NT2/D1 (cell line): ENCODE results near the gene OLFM3.

Experiments
- DNase-seq: peaks from one replicate; pipeline ENCODE4 v3.0.0-alpha.2; 2011; ENCODE audit warnings: low read depth, low spot score
- H3K27me3 ChIP-seq: 2 replicates; pipeline ENCODE4 v1.6.0; 2011; ENCODE audit warnings: mild to moderate bottlenecking; ENCODE audit not compliant: insufficient read length, insufficient read depth
- H3K36me3 ChIP-seq: 2 replicates; pipeline ENCODE4 v1.6.1; 2011; ENCODE audit warnings: mild to moderate bottlenecking, low read length, mixed read lengths; ENCODE audit not compliant: insufficient read depth, insufficient read length
- H3K4me1 ChIP-seq: 2 replicates; pipeline ENCODE4 v1.5.1; 2011; ENCODE audit not compliant: insufficient read depth, insufficient read length
- H3K4me3 ChIP-seq: 2 replicates; pipeline ENCODE4 v1.5.1; 2011; ENCODE audit warnings: low read depth; ENCODE audit not compliant: insufficient read length
- H3K9ac ChIP-seq: 2 replicates; pipeline ENCODE4 v1.6.0; 2011; ENCODE audit warnings: low read depth; ENCODE audit not compliant: insufficient read length
- H3K9me3 ChIP-seq: 2 replicates; pipeline ENCODE4 v1.5.1; 2011; ENCODE audit warnings: mild to moderate bottlenecking, low read length; ENCODE audit not compliant: insufficient read depth
- SUZ12 ChIP-seq: IDR thresholded peaks from 2 replicates; pipeline ENCODE4 v1.6.1; 2011; ENCODE audit not compliant: insufficient read length, insufficient read depth; ENCODE audit errors: extremely low read depth
- YY1 ChIP-seq: IDR thresholded peaks from 2 replicates; pipeline ENCODE4 v1.6.1; 2011; ENCODE audit not compliant: insufficient read length, insufficient read depth
- ZNF274 ChIP-seq: IDR thresholded peaks from 2 replicates; pipeline ENCODE4 v1.6.1; 2011; ENCODE audit warnings: mild to moderate bottlenecking, low read depth, low read length

Gene OLFM3

DNA sequence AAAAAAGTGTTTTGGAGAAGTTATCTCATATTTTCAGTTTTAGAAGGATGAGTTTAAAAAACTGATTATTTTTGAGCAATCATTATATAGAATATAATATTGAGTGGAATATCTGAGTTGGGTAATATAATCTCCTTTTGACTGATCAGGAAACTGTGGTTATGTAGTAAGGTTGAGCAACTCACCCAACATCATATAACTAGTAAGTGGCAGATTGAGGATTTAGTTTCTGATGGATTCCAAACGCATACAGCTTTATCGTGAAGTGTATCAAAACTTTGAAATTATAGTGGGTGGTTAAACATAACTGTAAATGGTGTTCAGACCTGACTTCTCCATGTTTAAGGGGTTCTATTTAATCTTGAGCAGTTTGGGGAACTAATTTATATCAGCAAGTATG lies 98.6 kb downstream of the OLFM3 start:
- H3K4me3 ChIP-seq: no peak overlapping the region
- H3K9me3 ChIP-seq: no peaks in the 10 kb centered on the region
- H3K36me3 ChIP-seq: no peaks in the 10 kb centered on the region
- TF ChIP-seq YY1: no peak
- no peak for TF ChIP-seq SUZ12
- no peak for TF ChIP-seq ZNF274
- H3K9ac ChIP-seq: no peak overlapping the region
- H3K4me1 ChIP-seq: no peaks in the 10 kb centered on the region
- no peaks in the 10 kb centered on the region for H3K27me3 ChIP-seq
- no peak for DNase-seq

DNA sequence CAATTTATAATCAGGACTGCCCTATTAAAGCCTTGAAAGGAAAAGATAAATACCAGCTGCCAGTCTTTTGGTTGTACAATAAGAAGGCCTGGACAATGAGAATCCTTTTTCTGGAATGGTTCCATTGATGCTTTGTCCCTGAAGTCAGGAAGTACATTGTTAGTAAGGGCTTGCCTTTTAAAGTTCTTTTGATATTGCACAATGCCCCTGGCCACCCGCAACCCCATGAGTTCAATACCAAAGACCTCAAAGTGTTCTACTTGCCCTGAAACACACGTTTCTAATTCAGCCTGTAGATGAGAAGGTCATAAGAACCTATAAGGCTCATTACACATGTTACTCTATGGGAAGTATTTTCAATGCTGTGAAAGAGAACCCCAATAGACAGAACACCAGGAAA lies 112.1 kb downstream of the OLFM3 start:
- no peak for DNase-seq
- Histone ChIP-seq H3K36me3 (no peaks in the 10 kb centered on the region), H3K9ac (no peak overlapping the region), H3K4me1 (no peaks in the 10 kb centered on the region), H3K9me3 (no peaks in the 10 kb centered on the region), H3K4me3 (no peak overlapping the region), H3K27me3 (no peaks in the 10 kb centered on the region)
- no peak for TF ChIP-seq SUZ12
- no peak for TF ChIP-seq YY1
- no peak for TF ChIP-seq ZNF274

DNA sequence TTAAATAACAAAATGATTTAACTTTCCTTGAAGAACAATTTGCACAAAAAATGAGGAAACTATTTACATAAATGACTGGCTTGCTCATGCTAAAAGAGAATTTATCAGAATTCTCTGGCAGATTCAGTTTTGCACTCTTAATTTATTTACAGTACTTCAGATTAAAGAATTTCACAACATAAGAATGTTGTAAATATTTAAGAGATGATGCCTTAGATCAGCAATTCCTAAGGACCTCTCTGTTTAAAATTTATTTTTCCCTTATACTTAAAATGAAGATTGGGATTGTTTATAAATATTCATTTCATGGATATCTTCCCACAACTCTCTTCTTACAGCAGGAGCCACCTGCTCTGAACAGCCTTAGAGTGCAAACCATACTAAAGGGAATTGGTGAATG lies 120.8 kb downstream of the OLFM3 start:
- Histone ChIP-seq H3K9ac (no peak overlapping the region), H3K27me3 (no peaks in the 10 kb centered on the region), H3K9me3 (no peaks in the 10 kb centered on the region), H3K4me3 (no peak overlapping the region), H3K4me1 (no peaks in the 10 kb centered on the region), H3K36me3 (no peaks in the 10 kb centered on the region)
- DNase-seq: no peak
- TF ChIP-seq YY1: no peak
- TF ChIP-seq ZNF274: no peak
- no peak for TF ChIP-seq SUZ12

- DNase-seq: no peak
- Histone ChIP-seq H3K9me3 (peaks cover 5% of the 10 kb centered on the region; the same call in 1 of the 2 replicates), H3K36me3 (no peaks in the 10 kb centered on the region), H3K27me3 (no peaks in the 10 kb centered on the region), H3K4me1 (no peaks in the 10 kb centered on the region), H3K9ac (no peak overlapping the region), H3K4me3 (no peak overlapping the region)
- TF ChIP-seq SUZ12: no peak
- no peak for TF ChIP-seq YY1
- no peak for TF ChIP-seq ZNF274
These were observed 123.1 kb downstream of the OLFM3 start for GRCh38 chr1:101873672-101874071.

DNA sequence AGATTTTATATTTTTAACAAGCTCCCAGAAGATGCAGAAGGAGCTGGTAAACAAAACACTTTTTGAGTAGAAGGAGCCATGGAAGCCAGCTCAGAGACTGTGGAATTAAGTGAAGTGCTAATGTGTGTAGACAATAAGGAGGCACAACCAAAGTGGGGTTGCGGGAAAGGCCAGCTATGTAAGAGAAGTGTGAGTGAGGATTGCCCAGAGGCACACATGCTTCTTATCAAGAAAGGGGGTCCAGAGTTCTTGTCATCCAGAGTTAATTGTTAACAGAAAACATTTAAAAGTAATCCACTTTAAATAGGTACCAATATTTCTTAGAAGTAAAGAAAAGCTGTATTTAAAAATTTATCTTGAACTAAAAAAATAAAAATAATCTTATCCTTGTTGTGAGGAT lies 136.8 kb downstream of the OLFM3 start:
- Histone ChIP-seq H3K4me3 (no peak overlapping the region), H3K36me3 (no peaks in the 10 kb centered on the region), H3K9ac (no peak overlapping the region), H3K27me3 (no peaks in the 10 kb centered on the region), H3K4me1 (no peaks in the 10 kb centered on the region), H3K9me3 (no peaks in the 10 kb centered on the region)
- DNase-seq: peak; percentile 5
- TF ChIP-seq SUZ12 (no peak), YY1 (no peak), ZNF274 (no peak)

DNA sequence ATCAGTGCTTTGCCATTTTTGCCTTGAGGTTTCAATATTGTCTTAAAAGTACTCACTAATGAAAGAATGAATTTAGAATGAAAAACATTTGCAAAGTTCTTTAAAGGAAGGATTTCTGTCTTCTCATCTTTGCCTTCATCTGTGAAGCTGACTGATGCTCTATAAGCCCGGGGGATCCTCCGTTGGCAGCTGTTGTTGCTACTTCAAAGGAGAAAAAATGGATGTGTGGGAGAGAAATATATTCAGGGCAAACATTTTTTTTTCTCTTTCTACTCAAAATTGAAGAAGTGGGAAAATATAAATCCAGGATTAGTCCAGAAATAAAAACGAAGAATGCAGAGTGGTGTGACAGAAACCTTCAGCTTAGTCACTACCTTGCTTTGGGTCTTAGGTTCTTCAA lies 142.5 kb downstream of the OLFM3 start:
- no peak for DNase-seq
- Histone ChIP-seq H3K27me3 (no peaks in the 10 kb centered on the region), H3K9ac (no peak overlapping the region), H3K9me3 (no peaks in the 10 kb centered on the region), H3K4me1 (no peaks in the 10 kb centered on the region), H3K4me3 (no peak overlapping the region), H3K36me3 (no peaks in the 10 kb centered on the region)
- no peak for TF ChIP-seq ZNF274
- TF ChIP-seq YY1: no peak
- no peak for TF ChIP-seq SUZ12

- TF ChIP-seq YY1: no peak
- TF ChIP-seq ZNF274: no peak
- no peak for TF ChIP-seq SUZ12
- Histone ChIP-seq H3K27me3 (no peaks in the 10 kb centered on the region), H3K4me1 (no peaks in the 10 kb centered on the region), H3K9ac (no peak overlapping the region), H3K36me3 (no peaks in the 10 kb centered on the region), H3K4me3 (no peak overlapping the region), H3K9me3 (no peaks in the 10 kb centered on the region)
- no peak for DNase-seq
These were observed 143.8 kb downstream of the OLFM3 start for GRCh38 chr1:101852936-101853335.

GRCh38 chr1:101849356-101849755 lies 147.4 kb downstream of the OLFM3 start:
- no peaks in the 10 kb centered on the region for H3K4me1 ChIP-seq
- no peaks in the 10 kb centered on the region for H3K27me3 ChIP-seq
- H3K36me3 ChIP-seq: no peaks in the 10 kb centered on the region
- H3K9me3 ChIP-seq: no peaks in the 10 kb centered on the region
- no peak overlapping the region for H3K9ac ChIP-seq
- no peak overlapping the region for H3K4me3 ChIP-seq
- no peak for DNase-seq
- TF ChIP-seq ZNF274: no peak
- no peak for TF ChIP-seq YY1
- TF ChIP-seq SUZ12: no peak
